Measurements from ENCODE around the gene KRT75. TPM values are rescaled to one million over a fixed set of nuclear protein-coding genes. Genes with fewer than 3 reads are reported as not detected.

The KRT75 gene
- total RNA-seq, 1 experiment from 2014 or later, result not detected

DNA sequence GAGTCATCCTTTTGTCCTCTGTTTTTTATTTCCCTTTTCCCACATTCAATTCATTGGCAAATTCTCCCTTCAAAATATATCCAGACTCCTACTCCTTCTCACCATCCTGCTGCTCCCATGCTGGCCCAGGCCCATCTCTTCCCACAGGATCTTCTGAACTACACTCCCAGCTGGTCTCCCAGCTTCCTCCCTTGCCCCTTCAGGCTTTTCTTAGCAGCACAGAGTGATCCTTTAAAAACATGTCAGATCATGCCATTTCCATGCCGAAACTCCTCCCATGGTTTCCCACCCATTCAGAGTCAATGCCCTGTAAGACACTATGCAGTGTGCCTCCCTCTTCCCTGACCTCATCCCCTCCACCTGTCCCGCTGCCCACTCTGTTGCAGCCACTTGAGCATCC lies 46.3 kb downstream of the KRT75 start:
- Histone ChIP-seq H2AFZ (no peak overlapping the region), H3K36me3 (ENCODE audit: low read depth) (no peaks in the 10 kb centered on the region), H3K79me2 (ENCODE audit: low read depth) (no peaks in the 10 kb centered on the region), H3K9me2 (ENCODE audit: insufficient read depth) (no peaks in the 10 kb centered on the region), H3F3A (ENCODE audit: insufficient read depth, low read depth) (no peaks in the 10 kb centered on the region; the same call in 1 of the 2 replicates), H3K27ac (no peak overlapping the region), H4K20me1 (ENCODE audit: insufficient read depth) (no peaks in the 10 kb centered on the region), H3K4me1 (replicated peaks; ENCODE audit: insufficient read depth) (no peaks in the 10 kb centered on the region), H3K4me3 (no peak overlapping the region), H3K4me2 (no peak overlapping the region), H3K9me3 (ENCODE audit: insufficient read depth, low read depth) (no peaks in the 10 kb centered on the region), H3K27me3 (ENCODE audit: insufficient read depth, low read depth) (no peaks in the 10 kb centered on the region)
- TF ChIP-seq, protein P1, sequence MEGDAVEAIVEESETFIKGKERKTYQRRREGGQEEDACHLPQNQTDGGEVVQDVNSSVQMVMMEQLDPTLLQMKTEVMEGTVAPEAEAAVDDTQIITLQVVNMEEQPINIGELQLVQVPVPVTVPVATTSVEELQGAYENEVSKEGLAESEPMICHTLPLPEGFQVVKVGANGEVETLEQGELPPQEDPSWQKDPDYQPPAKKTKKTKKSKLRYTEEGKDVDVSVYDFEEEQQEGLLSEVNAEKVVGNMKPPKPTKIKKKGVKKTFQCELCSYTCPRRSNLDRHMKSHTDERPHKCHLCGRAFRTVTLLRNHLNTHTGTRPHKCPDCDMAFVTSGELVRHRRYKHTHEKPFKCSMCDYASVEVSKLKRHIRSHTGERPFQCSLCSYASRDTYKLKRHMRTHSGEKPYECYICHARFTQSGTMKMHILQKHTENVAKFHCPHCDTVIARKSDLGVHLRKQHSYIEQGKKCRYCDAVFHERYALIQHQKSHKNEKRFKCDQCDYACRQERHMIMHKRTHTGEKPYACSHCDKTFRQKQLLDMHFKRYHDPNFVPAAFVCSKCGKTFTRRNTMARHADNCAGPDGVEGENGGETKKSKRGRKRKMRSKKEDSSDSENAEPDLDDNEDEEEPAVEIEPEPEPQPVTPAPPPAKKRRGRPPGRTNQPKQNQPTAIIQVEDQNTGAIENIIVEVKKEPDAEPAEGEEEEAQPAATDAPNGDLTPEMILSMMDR (conservative IDR thresholded peaks at IDR 0.05), result no peak
- no peak for TF ChIP-seq EZH2 (IDR thresholded peaks at IDR 0.05; ENCODE audit: low read depth)
- intact Hi-C loops (cut with micrococcal nuclease; ENCODE audit: unreplicated experiment), result no loop called here
- no TSS peak for BruUV-seq (replicated peaks)
- POLR2A ChIA-PET (ENCODE audit: unreplicated experiment), result no interaction called here
- DNase-seq, result no peak
- CTCF ChIA-PET, result no interaction called here

GRCh38 chr12:52385226-52385702 lies 48.9 kb downstream of the KRT75 start, which contains the start of gene KRT84:
KRT84 (minus strand) TSS chr12:52385652; CDS start chr12:52385585, 67 bp downstream.
- Histone ChIP-seq H3K27me3 (ENCODE audit: insufficient read depth, low read depth) (no peaks in the 10 kb centered on the region), H2AFZ (no peak within 1 kb of the TSS), H3K9me3 (ENCODE audit: insufficient read depth, low read depth) (no peaks in the 10 kb centered on the region), H3K27ac (no peak within 1 kb of the TSS), H3K79me2 (ENCODE audit: low read depth) (no peaks in the 10 kb centered on the region), H3F3A (ENCODE audit: insufficient read depth, low read depth) (no peaks in the 10 kb centered on the region), H4K20me1 (ENCODE audit: insufficient read depth) (no peaks in the 10 kb centered on the region), H3K4me1 (replicated peaks; ENCODE audit: insufficient read depth) (no peaks in the 10 kb centered on the region), H3K4me2 (no peak within 1 kb of the TSS), H3K36me3 (ENCODE audit: low read depth) (no peaks in the 10 kb centered on the region), H3K4me3 (no peak within 1 kb of the TSS), H3K9me2 (ENCODE audit: insufficient read depth) (no peaks in the 10 kb centered on the region)
- no peak for TF ChIP-seq EZH2 (IDR thresholded peaks at IDR 0.05; ENCODE audit: low read depth)
- DNase-seq, result no peak
- ChIA-PET POLR2A (ENCODE audit: unreplicated experiment) (no interaction called here), CTCF (no interaction called here)
- no TSS peak for BruUV-seq (replicated peaks)
- intact Hi-C loops (cut with micrococcal nuclease; ENCODE audit: unreplicated experiment), result no loop called here

DNA sequence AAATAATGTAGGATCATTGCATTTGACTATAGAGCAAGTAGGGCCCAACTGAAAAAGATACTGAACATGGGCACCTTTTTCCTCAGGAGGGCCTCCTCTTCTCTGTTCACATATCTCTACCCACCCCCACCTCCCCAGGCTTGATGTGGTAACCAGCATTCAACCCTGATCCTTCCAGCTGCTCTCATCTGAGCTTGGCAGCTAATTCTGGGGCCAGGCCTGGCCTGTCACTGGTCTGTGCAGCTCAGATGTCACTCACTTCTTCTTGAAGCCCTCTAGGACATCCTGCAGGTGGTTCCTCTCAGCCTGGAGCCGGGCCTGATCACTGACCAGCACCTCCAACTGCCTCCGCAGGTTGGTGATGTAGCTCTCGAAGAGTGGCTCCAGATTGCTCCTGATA lies 50.8 kb downstream of the KRT75 start:
- BruUV-seq (replicated peaks), result no TSS peak
- ChIA-PET POLR2A (ENCODE audit: unreplicated experiment) (no interaction called here), CTCF (interaction anchor here (0.6 kb wide), 2 partner anchors 15 to 236 kb away, joined by 5 to 14 read pairs; no protein-coding TSS in a partner anchor)
- H2AFZ ChIP-seq, result no peak overlapping the region
- H3K36me3 ChIP-seq (ENCODE audit: low read depth), result no peaks in the 10 kb centered on the region
- no peaks in the 10 kb centered on the region for H3K9me2 ChIP-seq (ENCODE audit: insufficient read depth)
- no peaks in the 10 kb centered on the region for H3K4me1 ChIP-seq (replicated peaks; ENCODE audit: insufficient read depth)
- TF ChIP-seq EZH2 (IDR thresholded peaks at IDR 0.05; ENCODE audit: low read depth), result no peak
- TF ChIP-seq, protein P1 (conservative IDR thresholded peaks at IDR 0.05), result no peak
- H3K79me2 ChIP-seq (ENCODE audit: low read depth), result no peaks in the 10 kb centered on the region
- H3K4me2 ChIP-seq, result no peak overlapping the region
- no peaks in the 10 kb centered on the region for H3F3A ChIP-seq (ENCODE audit: insufficient read depth, low read depth)
- DNase-seq, result no peak
- no peak overlapping the region for H3K4me3 ChIP-seq
- no peaks in the 10 kb centered on the region for H4K20me1 ChIP-seq (ENCODE audit: insufficient read depth)
- no peaks in the 10 kb centered on the region for H3K9me3 ChIP-seq (ENCODE audit: insufficient read depth, low read depth)
- intact Hi-C loops (cut with micrococcal nuclease; ENCODE audit: unreplicated experiment), result no loop called here
- no peaks in the 10 kb centered on the region for H3K27me3 ChIP-seq (ENCODE audit: insufficient read depth, low read depth)
- no peak overlapping the region for H3K27ac ChIP-seq

DNA sequence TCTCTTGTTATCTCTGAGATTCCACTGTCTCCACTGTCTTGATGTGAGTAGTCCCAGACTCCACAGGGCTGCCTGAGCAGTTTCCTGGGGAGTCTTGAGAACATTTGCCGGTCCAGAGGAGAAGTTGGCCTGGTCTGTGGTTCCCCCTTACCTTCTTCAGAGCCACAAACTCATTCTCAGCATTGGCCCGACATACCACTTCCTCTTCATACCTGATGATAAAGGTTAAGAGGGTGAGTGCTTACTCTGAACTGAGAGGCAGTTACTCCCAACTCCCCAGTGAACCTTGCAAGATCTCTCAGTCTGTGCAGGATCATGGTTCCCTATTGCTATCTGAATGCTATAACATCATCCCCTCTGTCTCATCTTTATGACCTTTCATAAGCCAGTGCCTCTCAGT lies 51.3 kb downstream of the KRT75 start:
- Histone ChIP-seq H3K27ac (no peak overlapping the region), H3K9me3 (ENCODE audit: insufficient read depth, low read depth) (no peaks in the 10 kb centered on the region), H3K36me3 (ENCODE audit: low read depth) (no peaks in the 10 kb centered on the region), H4K20me1 (ENCODE audit: insufficient read depth) (no peaks in the 10 kb centered on the region), H3K79me2 (ENCODE audit: low read depth) (no peaks in the 10 kb centered on the region), H3K27me3 (ENCODE audit: insufficient read depth, low read depth) (no peaks in the 10 kb centered on the region), H3K9me2 (ENCODE audit: insufficient read depth) (no peaks in the 10 kb centered on the region), H3K4me1 (replicated peaks; ENCODE audit: insufficient read depth) (no peaks in the 10 kb centered on the region), H2AFZ (no peak overlapping the region), H3K4me3 (no peak overlapping the region), H3K4me2 (no peak overlapping the region), H3F3A (ENCODE audit: insufficient read depth, low read depth) (no peaks in the 10 kb centered on the region)
- ChIA-PET POLR2A (ENCODE audit: unreplicated experiment) (no interaction called here), CTCF (no interaction called here)
- TF ChIP-seq, protein P1 (conservative IDR thresholded peaks at IDR 0.05), result no peak
- TF ChIP-seq EZH2 (IDR thresholded peaks at IDR 0.05; ENCODE audit: low read depth), result no peak
- intact Hi-C loops (cut with micrococcal nuclease; ENCODE audit: unreplicated experiment), result no loop called here
- no peak for DNase-seq
- BruUV-seq (replicated peaks), result no TSS peak

Data from PC-9 (cell line).